Thyroid gland (tissue), 4 donors: ENCODE results near the gene IQGAP2.

Experiments
- CTCF ChIP-seq, 6 experiments: fragments of 200-600 bp in 3 of 6; fragments of 450-650 bp in 3 of 6; sonication (generic) in 3 of 6; IDR thresholded peaks; one replicate each; pipeline ENCODE4 v1.5.1; 2016 to 2019; ENCODE audit warnings: antibody characterized with exemption in 6 of 6, mild to moderate bottlenecking in 2 of 6, inconsistent platforms in 1 of 6, moderate library complexity in 1 of 6
- POLR2A ChIP-seq, 2 donors: fragments of 450-650 bp; IDR thresholded peaks; one replicate each; pipeline ENCODE4 v1.6.1; 2017; ENCODE audit warnings: antibody characterized with exemption in 2 of 2, mild to moderate bottlenecking in 2 of 2, moderate library complexity in 1 of 2

GRCh38 chr5:76383126-76383832 lies 19.8 kb upstream of the IQGAP2 start:
- no peak for TF ChIP-seq CTCF (IDR thresholded peaks at IDR 0.05)
- no peak for TF ChIP-seq POLR2A (IDR thresholded peaks at IDR 0.05)
